CD4-positive, alpha-beta T cell treated with Interleukin-4 for 4 hours (primary cell): ENCODE data around the gene ARMH4.

Source experiments
- DNase-seq: peaks from one replicate; pipeline ENCODE4 v3.0.0-alpha.2; 2020

The ARMH4 gene

DNA sequence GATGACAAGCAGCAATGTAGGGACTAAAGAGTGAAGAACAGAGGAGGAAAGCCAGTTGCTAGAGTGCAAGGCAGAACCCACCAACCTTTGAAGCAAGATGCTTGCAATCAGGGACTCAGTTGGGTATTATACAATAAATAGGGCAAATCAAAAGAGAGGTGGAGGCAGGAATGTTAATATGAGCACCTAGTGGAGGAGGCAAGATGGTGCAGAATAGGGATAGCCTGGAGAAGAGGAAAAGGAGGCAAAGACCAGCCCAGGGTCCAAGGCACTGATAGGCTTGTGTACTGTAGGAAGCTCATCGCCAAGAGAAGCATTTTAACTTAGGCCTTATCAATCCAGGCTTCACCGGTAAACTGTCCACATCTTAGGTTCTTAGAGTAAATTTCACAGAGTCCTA, 137.2 kb downstream of the ARMH4 start:
- no peak for DNase-seq

DNA sequence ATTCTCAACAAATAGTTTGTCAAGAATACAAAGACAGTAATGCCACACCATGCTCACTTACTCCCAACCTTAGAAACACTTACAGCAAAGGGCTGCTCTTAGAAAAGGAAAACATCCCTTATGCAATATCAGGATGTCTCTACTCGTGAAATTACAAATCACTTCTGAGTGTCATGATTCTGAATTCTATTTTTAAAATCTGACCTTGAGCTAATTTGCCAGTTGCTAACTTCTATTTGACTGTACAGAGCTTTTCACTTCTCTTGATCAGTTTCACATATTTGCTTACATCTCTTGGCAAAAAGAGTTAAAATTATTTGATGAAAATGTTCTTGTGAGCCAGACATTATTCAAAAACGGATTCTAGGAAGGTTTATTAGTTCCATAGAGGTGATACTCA, 149.4 kb downstream of the ARMH4 start:
- no peak for DNase-seq

DNA sequence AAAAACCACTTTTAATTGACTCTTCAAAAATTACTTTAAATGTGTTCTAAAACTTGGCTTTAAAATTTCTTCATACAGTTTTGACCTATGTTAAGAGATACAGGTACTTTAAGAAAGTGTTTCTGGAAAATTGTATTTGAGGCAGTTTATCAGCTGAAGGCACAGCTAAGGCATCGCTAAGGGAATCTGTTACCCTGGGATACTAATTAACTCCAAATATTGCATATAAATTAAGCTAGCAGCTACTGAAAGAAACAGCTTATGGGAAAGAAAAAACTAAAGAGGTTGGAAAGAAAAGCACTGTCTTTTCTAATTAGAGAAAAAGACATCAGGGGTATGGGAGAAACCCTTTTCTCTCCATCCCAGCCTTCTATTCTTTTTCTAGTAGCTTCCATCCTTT, 152.0 kb downstream of the ARMH4 start:
- no peak for DNase-seq

DNA sequence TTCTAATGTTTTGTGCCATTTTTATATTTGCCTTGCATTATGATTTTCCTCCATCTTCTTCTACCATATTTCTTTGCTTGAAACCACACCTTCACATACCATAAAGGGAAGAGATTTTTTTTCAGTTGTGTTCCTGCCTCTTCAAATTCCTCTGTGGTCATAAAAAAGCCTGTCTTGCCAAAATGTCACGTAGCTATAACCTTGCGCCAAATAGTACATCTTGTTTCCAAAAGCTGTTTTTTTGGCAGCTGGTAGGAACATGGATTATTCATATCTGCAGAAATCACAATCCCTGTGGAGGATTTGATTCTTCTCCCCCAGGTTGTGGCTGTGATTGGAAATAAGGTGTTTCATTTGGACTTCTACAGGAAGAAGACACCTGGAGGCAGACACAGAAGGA, 152.5 kb downstream of the ARMH4 start:
- DNase-seq: no peak

DNA sequence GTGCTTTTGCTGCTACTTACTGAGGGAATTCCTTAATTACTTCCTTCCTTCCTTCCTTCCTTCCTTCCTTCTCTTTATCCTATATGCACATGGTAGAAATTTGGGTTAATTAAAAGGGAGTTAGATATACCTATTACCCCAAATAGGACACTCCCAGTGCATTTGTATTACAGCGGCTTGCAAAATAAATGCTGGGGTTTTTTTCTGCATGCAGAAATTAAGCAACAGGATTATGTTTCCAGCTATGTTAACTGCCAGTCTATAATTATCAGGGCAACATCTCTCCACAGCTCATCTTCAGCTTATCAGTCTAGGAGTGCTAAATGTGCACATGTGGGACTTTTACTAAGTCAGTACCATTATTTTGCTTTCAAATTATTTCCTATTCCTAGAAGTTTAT, 153.2 kb downstream of the ARMH4 start:
- no peak for DNase-seq

DNA sequence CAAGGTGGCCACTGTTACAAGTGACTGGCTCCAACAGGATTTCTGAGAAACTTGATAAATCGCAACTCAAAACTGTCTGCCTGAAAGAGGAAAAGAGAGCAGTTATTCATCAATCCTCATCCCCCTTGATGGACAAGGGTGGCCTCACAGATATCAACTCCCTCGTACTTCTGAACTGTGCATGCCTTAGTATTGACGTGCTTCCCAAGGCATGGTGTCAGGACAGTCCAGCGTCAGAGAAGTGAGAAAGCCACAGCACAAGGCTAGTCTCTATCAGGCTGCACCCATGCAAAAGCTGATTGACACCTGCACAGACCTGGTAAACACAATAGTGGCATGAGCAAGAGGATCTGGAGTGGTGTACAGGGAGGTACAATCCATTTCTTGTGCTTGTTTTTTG, 160.7 kb downstream of the ARMH4 start:
- DNase-seq: no peak

DNA sequence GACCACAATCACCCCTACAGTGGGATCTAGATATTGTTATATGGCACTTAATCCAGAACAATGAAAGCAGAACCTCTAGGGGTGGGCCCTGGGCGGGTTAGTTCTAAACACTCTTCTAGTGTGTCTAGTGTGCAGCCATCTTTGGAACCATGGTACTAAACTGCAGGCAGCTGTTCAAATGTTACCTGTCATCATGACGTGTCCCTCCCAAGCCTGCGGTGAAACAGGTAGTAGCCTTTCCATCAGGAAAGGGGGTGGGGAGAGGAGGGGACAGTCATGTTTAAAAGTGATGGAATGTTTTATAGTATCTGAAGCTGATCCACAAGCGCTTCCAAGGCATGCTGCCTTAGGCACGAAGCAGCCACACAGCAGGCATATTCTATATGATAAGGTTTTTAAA, 163.6 kb downstream of the ARMH4 start:
- DNase-seq: no peak

DNA sequence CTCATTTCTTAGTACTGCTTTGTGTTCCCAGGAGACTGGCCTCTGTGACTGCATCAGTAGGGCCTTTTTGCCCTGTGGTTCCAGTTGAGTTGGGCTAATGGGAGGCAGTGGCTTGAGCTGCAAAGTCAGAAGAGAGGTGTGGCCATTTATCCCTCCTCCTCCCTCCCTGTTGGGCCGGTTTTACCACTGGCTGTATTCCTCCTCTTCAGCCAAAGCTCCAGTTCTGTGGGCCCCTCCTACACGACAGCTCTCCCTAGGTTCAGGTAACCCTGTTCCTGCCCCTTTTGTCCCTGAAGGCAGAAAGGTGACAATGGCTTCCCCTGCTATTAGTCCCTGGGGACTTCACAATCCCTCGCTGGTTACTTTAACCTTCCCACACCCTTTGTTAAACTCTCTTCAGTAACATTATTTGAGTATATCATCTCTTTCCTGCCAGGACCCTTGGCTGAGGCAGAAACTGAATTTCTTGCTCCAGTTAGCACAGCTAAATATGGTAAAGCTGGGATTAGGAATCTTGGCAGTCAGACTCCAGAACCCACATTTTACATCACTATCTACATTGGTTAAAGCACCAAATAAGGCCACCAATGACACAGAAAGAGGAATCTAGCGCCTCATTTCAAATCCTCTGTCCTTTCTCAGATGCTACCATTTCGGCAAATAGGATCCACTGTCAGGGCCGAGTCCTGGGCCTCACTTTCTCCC, 164.3 kb downstream of the ARMH4 start:
- no peak for DNase-seq

DNA sequence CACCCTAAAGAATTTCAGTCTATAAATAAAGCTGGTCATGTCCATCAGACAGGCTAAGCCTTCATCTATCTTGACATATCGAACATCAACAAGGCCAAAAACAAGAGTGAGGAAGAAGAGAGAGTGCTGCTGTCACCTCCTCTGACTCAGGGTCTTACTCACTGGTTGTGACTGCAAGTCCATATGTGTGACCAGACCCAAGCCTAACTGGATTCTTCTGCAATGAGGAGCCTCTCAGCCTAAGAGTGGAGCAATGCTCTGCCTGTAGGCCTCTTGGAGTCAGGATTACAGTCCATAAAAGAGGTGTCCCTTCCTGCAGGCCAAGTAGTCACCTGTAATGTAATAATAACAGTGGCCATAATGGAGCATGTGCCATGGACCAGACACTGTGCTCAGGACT, 165.0 kb downstream of the ARMH4 start:
- no peak for DNase-seq

DNA sequence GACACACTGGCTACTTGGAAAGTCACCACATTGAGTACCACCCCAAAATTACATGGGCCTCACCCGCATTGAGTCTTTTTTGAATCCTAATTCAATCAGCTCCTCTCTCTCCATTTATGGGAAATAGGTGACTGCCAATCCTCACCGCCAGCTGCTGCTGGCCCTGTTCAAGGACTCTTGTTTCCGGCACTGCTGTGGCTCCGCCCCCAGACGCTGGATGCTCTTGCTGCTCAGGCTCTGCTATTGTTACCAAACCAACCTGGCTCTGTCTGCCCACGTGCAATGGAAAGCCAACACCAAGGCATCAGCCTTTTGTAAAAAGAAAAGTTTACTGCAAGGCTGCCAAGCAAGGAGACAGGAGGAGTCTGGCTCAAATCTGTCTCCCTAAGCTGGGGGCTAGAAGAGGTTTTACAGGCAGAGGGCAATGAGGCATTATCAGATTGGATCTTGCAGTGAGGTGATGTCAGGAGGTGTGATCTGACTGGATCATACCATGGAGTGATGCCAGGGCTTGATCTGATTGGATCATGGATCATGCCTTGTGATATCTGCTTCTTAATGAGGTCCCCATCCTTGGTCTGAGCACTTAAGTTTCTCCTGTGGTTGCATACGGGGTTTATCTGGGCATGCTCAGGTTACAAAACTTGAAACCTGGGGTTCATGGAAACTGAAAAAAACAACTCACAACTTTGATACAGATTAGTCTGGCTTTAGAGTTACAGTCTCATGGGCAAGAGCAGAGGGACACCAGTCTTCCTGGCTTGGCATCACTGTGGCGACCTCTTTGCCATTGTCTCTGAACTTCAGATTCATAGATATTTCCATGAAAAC, 169.0 kb downstream of the ARMH4 start:
- DNase-seq: no peak

DNA sequence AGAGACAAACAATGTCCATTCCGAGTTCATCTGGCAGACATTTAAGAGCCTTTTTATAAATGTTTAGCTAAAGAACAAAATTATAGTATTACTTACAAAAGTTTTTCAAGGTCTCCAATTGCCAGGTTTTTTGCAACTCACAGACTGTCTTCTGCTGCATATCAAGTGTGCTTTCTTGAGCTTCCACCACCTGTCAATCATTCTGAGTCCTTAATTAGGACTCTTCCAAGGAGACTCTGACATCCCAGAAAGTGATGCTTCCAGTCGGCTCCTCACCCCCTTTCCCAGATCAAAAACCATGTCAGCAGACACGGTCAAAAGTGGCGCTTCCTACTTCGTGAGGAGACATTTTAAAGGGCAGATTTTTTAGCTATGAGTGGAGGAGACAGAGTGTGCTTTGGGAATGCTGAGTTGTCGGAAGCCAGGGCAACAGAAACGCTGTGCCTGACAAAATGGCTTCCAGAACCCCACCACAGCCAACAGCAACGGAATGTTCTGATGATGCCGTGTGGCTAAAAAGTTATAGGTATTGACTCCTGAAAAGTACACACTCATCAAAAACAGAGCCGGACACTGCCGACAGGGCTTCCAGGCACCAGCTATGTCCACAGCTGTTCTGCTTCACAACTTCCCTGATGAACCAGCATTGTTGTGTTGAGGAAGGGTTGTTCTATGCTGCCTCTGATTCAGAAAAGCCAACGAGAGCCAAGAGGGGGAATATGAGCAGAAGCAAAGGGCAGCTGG, 170.0 kb downstream of the ARMH4 start:
- no peak for DNase-seq

DNA sequence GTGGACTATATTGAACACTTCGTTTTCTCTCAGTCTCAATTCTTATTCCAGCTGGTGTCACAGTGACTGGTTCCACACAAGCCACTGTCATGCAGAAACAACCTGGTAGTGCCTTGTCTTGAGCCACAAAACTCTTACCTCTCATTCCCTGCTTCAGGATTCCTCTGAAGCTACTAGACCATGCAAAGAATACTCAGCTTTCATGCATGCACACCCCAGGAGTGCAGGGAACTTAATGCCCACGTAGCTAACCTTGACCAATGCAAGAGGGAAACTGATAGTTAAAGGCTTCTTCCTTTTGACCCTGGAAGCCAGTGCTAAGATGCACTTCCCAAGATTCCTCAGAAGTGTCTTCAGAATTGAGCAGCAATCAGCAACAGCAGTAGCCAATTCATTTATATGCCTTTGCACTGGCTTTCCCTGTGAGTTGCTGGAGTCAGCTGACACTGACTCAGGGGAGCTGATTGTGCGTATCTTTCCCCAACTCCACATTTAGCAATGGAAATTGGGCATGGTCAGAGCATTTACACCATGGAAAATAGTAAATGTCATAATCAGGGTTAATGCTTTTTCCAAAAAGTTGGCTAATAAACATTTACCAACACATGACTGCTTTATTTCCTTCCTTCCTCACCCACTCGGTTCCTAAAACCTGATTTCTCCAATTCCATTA, 172.5 kb downstream of the ARMH4 start:
- no peak for DNase-seq

DNA sequence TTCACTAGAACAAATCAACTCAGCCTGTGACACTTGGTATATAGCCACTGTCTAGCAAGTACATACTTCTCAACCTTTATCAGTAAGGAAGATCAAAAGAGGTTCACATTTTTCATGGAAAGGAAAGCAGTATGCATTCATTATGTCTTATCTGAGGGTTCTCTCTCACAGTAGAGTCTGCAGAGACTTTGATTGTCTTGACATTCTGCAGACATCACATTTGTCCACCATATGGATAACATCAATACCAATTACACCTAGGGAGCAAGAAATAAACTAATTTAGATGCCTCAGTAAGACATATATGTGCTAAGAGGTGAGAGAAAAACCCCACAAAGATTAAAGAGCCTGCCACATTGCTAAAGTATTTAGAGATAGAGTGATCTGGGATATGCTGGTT, 175.3 kb downstream of the ARMH4 start:
- no peak for DNase-seq

DNA sequence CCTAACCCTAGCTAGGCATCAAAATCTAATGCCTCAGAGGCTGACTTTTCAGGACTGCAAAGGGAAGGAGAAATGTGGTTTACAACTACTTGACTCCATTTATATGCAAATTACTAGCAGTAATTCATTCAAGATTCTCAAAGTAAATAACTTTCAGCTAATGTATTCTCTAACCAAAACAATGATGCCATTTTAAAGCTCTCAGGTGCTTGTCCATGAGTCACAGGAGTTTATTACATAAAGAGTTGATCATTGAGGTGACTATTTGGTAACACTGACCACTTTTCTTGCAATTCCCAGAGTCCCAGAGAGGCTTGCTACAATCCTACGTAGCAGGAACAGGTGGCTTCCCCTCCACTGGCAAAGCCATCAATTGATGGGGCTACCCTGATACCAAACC, 177.1 kb downstream of the ARMH4 start:
- no peak for DNase-seq

DNA sequence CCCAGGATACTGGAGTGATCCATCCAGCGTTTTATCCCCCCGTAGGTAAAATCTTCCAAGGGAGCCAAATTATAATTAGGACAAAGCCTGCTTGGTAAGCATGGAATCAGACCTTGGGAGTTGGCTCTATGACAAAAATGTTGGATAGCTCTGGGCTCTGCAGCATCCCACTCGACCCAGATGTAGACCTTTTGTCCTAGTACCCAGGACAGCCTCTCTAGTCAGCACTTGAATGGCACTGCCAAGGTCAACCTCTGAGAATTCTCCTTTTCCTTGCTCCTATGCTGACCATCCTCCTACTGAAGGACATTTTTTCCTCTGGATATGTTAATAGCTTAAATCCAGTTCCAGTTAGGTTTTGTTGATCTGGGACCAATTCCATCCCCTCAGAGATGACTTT, 181.4 kb downstream of the ARMH4 start:
- no peak for DNase-seq

DNA sequence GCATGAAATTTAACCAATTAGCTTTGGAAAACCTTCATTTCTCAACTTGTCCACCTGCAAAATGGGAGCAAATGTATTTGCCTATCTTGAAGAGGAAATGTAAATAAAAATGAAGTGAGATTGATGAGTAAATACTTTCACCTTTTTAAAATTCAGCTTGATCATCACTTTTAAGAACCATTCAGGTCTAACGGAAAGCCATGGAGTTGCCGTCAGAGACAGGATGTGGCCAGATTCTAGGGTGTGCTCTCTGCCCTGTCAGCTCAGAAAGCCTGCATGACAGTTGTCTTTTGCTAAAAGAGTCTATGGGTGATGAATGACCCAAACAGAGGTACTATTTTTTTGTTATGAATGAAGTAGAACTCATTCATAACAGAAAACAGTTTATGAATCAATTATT, 181.8 kb downstream of the ARMH4 start:
- no peak for DNase-seq

DNA sequence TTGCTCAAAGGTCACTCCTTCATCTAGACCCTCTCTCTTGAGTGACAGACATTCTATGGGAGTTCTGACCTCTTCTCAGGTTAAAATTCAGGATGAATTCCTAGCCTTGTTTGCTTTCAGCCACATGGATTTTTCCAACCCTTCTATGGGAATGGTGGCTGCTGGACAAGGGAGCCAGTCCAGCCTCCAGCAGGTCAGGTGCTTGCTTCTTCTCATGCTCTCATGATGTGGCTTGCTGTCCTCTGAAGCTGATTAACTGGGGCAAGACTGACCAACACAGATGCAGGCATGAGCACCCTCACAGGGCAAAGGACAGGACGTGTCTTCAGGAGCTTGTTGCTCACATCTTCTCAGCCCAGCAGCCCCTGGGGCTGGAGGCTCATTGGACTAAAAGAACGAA, 188.9 kb downstream of the ARMH4 start:
- DNase-seq: no peak

DNA sequence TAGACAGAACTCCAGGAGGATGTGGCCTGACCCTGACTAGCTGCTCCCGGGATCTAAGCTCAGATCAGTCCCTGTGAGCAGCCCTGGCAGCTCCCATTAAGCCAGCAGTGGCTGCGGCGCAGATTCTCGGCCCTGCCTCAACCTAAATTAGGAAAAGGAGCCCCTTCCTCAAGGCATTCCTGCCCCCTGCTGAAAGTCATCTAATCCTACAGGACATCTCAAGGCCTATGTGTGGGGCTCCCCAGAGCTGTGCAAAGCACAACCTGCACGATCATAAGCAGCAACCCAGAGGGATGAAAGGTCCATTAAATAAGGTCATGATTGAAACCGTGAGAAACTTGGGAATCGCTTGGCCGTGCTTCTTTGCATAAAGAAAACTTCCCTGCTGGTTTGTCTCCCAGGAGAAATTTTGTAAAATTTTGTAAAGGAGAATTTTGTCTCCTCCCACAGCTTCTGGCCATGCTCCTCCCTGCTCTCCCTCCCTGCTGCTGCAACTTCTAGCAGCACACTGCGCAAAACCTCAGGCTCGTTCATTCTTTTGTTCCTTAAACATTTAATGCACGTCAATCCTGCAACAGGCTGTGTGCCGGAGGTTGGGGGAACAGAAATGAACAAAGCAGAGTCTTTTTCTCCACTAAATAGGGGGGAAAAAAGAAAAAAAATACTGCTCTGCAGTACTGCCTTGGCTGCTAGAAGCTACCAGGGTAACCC, 189.5 kb downstream of the ARMH4 start:
- no peak for DNase-seq

DNA sequence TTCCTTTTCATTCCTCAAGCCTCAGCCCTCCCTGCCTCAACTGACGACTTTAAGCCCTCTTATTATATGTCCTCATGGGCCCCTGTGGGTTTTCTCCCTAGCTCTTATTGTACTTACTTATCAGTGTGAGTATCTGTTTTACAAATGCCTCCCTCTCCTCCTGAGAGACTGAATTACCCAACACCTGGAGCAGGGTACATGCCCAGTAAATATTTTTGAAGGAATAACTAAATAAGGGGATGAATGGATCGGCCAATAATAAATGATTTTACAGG, 190.3 kb downstream of the ARMH4 start:
- no peak for DNase-seq

DNA sequence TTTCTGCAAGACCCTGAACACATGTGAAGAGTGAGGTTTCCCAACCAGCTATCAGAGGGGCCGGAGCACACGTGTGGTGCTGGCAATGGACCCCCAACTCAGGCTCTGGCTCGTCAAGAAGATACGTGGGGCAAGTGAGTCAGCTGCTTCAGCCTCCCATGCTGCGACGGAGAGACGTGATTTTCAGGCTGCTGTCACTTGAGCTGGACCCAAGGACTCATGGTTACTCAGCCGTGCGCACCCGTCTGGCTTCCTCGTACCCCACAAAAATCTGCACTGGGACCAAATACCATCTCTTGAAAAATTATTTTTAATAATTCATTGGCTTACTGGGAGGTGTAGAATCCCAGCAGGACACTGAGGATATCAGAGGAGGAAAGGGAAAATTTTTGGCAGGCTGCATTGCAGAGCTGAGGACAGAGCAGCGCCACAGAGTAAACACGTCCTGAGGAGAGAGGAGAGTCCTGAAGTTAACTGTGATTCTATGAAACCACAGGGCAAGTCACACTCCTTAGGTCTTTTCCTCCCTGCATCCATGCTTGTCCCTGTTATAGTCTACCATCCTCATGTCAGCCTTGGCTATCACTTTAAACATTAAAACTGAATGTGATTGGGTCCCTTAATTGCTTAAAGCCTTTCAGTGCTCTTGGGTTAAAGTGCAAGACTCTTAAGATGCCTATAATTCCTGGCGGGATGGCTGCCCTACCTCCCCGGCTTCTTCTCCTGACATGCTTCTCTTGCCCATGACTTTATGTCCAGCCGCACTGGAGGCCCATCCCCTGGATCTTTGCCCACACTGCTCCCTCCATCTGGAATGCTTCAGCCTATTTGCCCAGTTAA, 190.8 kb downstream of the ARMH4 start:
- no peak for DNase-seq

DNA sequence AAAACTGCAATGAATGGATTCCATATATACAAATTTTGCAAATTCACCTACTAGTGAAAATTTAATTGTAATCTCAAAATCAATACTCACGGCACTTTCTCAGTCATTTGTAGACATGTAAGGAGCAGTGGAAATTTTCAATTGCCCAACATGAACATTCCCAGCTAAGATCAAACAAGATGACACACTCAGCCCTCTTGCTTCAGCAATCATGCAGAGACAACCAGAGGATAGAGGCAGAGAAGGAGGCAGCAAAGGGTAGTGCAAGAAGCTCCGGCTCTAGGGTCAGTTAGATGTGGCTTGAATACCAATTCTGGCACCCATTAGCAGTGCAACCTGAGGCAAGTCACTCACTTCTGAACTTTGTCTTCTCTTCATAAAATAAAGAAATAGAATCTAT, 194.6 kb downstream of the ARMH4 start:
- DNase-seq: no peak
